Measurements from ENCODE around the gene SAMD1.
"Not testable (repeated sequence)": the region's sequence is repeated elsewhere in the genome, so short reads cannot be mapped to it uniquely, and the experiment has no call there.

The SAMD1 gene

DNA sequence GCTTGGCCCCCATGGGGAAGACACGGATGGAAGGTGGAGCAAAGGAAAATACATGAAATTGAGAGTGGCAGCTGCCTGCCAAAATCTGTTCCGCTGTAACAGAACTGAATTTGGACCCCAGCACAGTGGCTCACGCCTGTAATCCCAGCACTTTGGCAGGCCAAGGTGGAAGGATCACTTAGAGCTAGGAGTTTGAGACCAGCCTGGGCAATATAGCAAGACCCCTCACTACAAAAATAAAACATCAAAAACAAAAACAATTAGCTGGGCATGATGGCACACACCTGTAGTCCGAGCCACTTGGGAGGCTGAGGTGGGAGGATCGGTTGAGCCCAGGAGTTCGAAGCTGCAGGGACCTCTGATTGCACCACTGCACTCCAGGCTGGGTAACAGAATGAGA lies 38.1 kb downstream of the SAMD1 start:
- Histone ChIP-seq H3K27ac (ENCODE audit: low read length) (no peak overlapping the region), H3K4me3 (ENCODE audit: low read length) (no peak overlapping the region), H3K27me3 (ENCODE audit: low read depth, low read length) (no peaks in the 10 kb centered on the region), H3K4me2 (ENCODE audit: low read length) (no peak overlapping the region), H3K9ac (ENCODE audit: low read length) (no peak overlapping the region), H4K20me1 (ENCODE audit: insufficient read depth, low read length) (no peaks in the 10 kb centered on the region), H3K79me2 (ENCODE audit: low read length) (no peaks in the 10 kb centered on the region), H2AFZ (ENCODE audit: low read depth, low read length) (no peak overlapping the region), H3K36me3 (replicated peaks; ENCODE audit: low read depth, low read length) (peaks cover 18% of the 10 kb centered on the region), H3K4me1 (ENCODE audit: low read length) (no peaks in the 10 kb centered on the region), H3K9me3 (ENCODE audit: insufficient read depth, low read length) (no peaks in the 10 kb centered on the region)
- TF ChIP-seq CTCF (IDR thresholded peaks at IDR 0.05; ENCODE audit: low read depth, low read length) (no peak), EZH2phosphoT487 (IDR thresholded peaks at IDR 0.05; ENCODE audit: low read depth) (no peak)

DNA sequence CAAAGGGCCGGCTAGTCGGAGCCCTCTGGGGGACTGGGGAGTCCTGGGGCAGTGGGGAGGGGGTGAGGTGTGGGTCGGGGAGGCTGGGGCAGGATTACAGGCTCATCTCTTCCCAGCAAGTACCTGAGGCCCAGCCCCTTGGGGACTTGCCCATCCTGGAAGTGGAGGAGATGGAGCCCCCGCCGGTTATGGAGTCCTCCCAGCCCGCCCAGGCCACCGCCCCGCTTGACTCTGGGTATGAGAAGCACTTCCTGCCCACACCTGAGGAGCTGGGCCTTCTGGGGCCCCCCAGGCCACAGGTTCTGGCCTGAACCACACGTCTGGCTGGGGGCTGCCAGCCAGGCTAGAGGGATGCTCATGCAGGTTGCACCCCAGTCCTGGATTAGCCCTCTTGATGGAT lies 38.6 kb downstream of the SAMD1 start:
- H3K4me2 ChIP-seq (ENCODE audit: low read length), result no peak overlapping the region
- H2AFZ ChIP-seq (ENCODE audit: low read depth, low read length), result no peak overlapping the region
- no peak overlapping the region for H3K4me3 ChIP-seq (ENCODE audit: low read length)
- H3K9ac ChIP-seq (ENCODE audit: low read length), result no peak overlapping the region
- no peak overlapping the region for H3K27ac ChIP-seq (ENCODE audit: low read length)
- TF ChIP-seq CTCF (IDR thresholded peaks at IDR 0.05; ENCODE audit: low read depth, low read length) (no peak), EZH2phosphoT487 (IDR thresholded peaks at IDR 0.05; ENCODE audit: low read depth) (no peak)
- no peaks in the 10 kb centered on the region for H3K79me2 ChIP-seq (ENCODE audit: low read length)
- no peaks in the 10 kb centered on the region for H4K20me1 ChIP-seq (ENCODE audit: insufficient read depth, low read length)
- H3K36me3 ChIP-seq (replicated peaks; ENCODE audit: low read depth, low read length), result peaks cover 18% of the 10 kb centered on the region
- H3K4me1 ChIP-seq (ENCODE audit: low read length), result no peaks in the 10 kb centered on the region
- H3K9me3 ChIP-seq (ENCODE audit: insufficient read depth, low read length), result no peaks in the 10 kb centered on the region
- no peaks in the 10 kb centered on the region for H3K27me3 ChIP-seq (ENCODE audit: low read depth, low read length)

- H3K27ac ChIP-seq (ENCODE audit: low read length); H3K9ac ChIP-seq (ENCODE audit: low read length); H3K4me1 ChIP-seq (ENCODE audit: low read length); H3K27me3 ChIP-seq (ENCODE audit: low read depth, low read length); H3K9me3 ChIP-seq (ENCODE audit: insufficient read depth, low read length); H3K4me3 ChIP-seq (ENCODE audit: low read length); H4K20me1 ChIP-seq (ENCODE audit: insufficient read depth, low read length); H2AFZ ChIP-seq (ENCODE audit: low read depth, low read length); H3K79me2 ChIP-seq (ENCODE audit: low read length); H3K4me2 ChIP-seq (ENCODE audit: low read length): not testable (repeated sequence)
- peaks cover 18% of the 10 kb centered on the region for H3K36me3 ChIP-seq (replicated peaks; ENCODE audit: low read depth, low read length)
These were observed 39.6 kb downstream of the SAMD1 start for GRCh38 chr19:14050961-14051360.

DNA sequence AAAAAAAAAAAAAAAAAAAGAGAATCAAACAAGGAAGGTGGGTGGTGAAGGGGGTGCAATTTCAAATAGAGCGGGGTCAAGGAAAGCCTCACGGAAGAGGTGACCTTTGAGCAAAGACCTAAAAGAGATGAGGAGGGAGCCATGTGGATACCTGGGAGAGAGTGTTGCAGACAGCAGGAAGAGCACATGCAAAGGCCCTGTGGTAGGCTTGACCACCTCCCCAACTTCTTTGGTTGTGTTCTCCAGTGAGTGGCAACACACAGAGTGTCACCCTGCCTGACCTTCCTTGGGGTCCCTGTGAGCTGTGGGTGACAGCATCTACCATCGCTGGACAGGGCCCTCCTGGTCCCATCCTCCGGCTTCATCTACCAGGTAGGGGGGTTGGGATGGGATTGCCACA lies 40.0 kb downstream of the SAMD1 start:
- Histone ChIP-seq H4K20me1 (ENCODE audit: insufficient read depth, low read length) (no peaks in the 10 kb centered on the region), H3K27ac (ENCODE audit: low read length) (no peak overlapping the region), H3K9me3 (ENCODE audit: insufficient read depth, low read length) (no peaks in the 10 kb centered on the region), H3K27me3 (ENCODE audit: low read depth, low read length) (no peaks in the 10 kb centered on the region), H3K36me3 (replicated peaks; ENCODE audit: low read depth, low read length) (peaks cover 18% of the 10 kb centered on the region), H3K79me2 (ENCODE audit: low read length) (no peaks in the 10 kb centered on the region), H3K9ac (ENCODE audit: low read length) (no peak overlapping the region), H3K4me3 (ENCODE audit: low read length) (no peak overlapping the region), H2AFZ (ENCODE audit: low read depth, low read length) (no peak overlapping the region), H3K4me2 (ENCODE audit: low read length) (no peak overlapping the region), H3K4me1 (ENCODE audit: low read length) (no peaks in the 10 kb centered on the region)
- TF ChIP-seq CTCF (IDR thresholded peaks at IDR 0.05; ENCODE audit: low read depth, low read length), result no peak
- no peak for TF ChIP-seq EZH2phosphoT487 (IDR thresholded peaks at IDR 0.05; ENCODE audit: low read depth)
